GM21786 (cell line): ENCODE measurements around the gene GALNT17.

Experiments
- ATAC-seq: cut with Tn5 transposase; IDR thresholded peaks from one replicate; pipeline ENCODE4 v1.9.1; 2021; ENCODE audit not compliant: unreplicated experiment

The GALNT17 gene

GRCh38 chr7:71668572-71668971 lies 536.6 kb downstream of the GALNT17 start:
- ATAC-seq = no peak

GRCh38 chr7:71679480-71679879 lies 547.5 kb downstream of the GALNT17 start:
- no peak for ATAC-seq

- ATAC-seq = no peak
Measured at GRCh38 chr7:71682181-71682580, 550.2 kb downstream of the GALNT17 start.

GRCh38 chr7:71682841-71683781 lies 551.2 kb downstream of the GALNT17 start:
- ATAC-seq = no peak

GRCh38 chr7:71687286-71687685 lies 555.3 kb downstream of the GALNT17 start:
- ATAC-seq = no peak

GRCh38 chr7:71687831-71688599 lies 556.1 kb downstream of the GALNT17 start:
- ATAC-seq = no peak

- ATAC-seq = no peak
Measured at GRCh38 chr7:71691538-71691937, 559.6 kb downstream of the GALNT17 start.

GRCh38 chr7:71694665-71695064 lies 562.7 kb downstream of the GALNT17 start:
- ATAC-seq = no peak

GRCh38 chr7:71695186-71695585 lies 563.2 kb downstream of the GALNT17 start:
- no peak for ATAC-seq

GRCh38 chr7:71696511-71696910 lies 564.6 kb downstream of the GALNT17 start:
- ATAC-seq = no peak

- no peak for ATAC-seq
Measured at GRCh38 chr7:71697400-71697799, 565.5 kb downstream of the GALNT17 start.

- ATAC-seq = no peak
Measured at GRCh38 chr7:71705217-71705616, 573.3 kb downstream of the GALNT17 start.

- no peak for ATAC-seq
Measured at GRCh38 chr7:71705901-71706596, 574.1 kb downstream of the GALNT17 start.

- ATAC-seq = no peak
Measured at GRCh38 chr7:71706597-71706975, 574.6 kb downstream of the GALNT17 start.

- ATAC-seq = no peak
Measured at GRCh38 chr7:71707041-71707440, 575.1 kb downstream of the GALNT17 start.

GRCh38 chr7:71708710-71709109 lies 576.8 kb downstream of the GALNT17 start:
- ATAC-seq = no peak

GRCh38 chr7:71710442-71710841 lies 578.5 kb downstream of the GALNT17 start:
- ATAC-seq = no peak

- no peak for ATAC-seq
Measured at GRCh38 chr7:71712653-71713180, 580.8 kb downstream of the GALNT17 start.

- no peak for ATAC-seq
Measured at GRCh38 chr7:71716690-71717089, 584.7 kb downstream of the GALNT17 start.

- ATAC-seq = no peak
Measured at GRCh38 chr7:71718563-71718962, 586.6 kb downstream of the GALNT17 start.

GRCh38 chr7:71721742-71722141 lies 589.8 kb downstream of the GALNT17 start:
- no peak for ATAC-seq
